GM03348 (cell line): ENCODE results near the gene CHAT.
A peak's percentile ranks its signal among the peaks of the same experiment; 100 is the strongest.

Source experiments
- DNase-seq: peaks from one replicate; pipeline ENCODE4 v3.0.0; 2012; ENCODE audit warnings: low spot score

Gene CHAT

DNA sequence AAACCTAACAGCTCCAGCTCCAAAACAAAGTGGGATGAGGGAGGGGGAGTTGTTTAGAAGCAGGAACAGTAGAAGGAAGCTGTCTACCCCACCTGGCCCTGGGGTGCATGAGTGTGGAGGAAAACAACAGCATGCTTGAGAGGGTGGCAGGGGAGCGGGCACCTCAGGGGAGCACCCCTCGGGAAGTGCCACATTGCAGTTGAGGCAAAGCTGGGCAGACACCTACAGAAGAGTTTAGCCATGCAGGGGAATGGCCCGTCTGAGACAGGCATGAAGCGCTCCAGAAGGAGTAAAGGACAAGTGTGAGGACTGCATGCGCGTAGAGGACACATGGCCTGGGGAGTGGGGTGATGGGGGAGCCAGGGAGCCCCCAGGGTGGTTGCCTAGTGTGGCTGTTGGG, 18.1 kb downstream of the CHAT start:
- DNase-seq: no peak

DNA sequence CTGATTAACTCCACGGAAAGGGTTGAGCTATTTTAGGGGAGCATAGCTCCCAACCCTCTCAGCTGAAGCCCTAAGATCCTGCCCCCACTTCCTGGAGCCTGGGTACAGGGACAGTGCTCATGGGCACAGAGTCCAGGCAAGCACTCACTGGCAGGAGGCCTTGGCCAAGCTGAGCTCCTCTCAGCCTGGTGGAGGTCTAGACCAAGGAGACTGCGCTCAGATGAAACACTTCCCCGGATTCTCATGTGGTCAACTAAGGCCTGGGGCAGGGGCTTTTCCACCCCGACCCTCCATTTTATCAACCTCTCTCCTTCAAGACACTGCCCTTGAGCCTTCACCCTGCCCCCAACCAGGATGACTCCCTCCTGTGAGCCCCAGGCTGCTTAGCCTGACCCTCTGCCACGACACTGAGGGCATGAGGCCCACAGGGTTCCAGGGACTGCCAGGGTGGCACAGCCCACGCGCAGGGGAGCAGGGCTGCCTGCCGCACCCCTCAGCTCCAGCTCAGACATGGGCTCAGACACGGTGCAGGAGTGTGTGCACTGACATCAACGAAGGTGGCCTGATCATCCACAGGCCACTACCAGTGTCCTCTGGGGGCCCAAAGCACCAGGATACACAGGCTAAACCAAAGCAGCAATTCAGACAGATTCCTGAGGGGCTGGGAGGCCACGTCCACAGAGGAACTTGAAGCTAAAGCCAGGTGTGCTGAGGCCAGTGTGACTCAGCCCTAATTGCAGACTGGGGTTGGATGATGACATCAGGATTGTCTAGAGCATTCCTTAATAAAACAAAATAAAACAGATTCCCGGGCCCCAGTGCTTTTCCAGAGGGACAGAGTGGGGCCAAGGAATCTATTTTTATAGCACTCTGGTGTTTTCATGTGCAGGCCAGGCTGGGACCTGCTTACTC, 18.8 kb downstream of the CHAT start:
- no peak for DNase-seq

DNA sequence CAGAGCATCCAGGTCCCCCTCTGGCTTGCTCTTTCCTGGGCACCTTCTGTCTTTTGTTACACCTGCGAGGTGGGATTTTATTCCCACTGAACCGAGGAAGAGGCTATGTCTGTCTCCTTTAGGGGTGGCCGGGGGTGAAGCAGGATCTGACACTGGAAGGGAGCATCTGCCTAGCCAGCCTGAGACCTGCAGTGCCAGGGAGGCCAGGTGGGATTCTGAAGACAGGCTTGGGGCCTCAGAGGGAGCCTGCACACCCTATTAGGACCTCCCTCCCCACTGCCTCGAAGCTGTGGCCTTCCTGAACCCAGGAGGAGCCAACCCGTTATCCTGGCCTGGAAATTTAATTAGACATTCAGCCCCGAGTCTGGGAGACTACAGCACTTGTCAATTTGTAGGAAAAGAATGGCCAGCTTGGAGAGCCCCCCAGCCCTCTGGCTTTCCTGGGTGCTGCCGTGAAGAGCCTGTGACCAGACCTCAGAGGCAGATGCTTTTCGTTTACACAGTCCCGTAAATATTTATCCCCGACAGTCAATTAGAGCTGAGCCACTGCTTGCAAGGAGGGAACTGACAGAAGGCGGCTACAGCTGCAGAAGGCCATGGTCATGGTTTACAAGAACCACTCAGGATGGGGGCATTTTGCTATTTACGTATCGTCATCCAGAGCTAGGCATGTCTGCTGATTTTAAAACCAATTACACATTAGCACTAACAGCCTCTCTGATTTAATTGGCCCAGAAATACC, 19.7 kb downstream of the CHAT start:
- DNase-seq: no peak

DNA sequence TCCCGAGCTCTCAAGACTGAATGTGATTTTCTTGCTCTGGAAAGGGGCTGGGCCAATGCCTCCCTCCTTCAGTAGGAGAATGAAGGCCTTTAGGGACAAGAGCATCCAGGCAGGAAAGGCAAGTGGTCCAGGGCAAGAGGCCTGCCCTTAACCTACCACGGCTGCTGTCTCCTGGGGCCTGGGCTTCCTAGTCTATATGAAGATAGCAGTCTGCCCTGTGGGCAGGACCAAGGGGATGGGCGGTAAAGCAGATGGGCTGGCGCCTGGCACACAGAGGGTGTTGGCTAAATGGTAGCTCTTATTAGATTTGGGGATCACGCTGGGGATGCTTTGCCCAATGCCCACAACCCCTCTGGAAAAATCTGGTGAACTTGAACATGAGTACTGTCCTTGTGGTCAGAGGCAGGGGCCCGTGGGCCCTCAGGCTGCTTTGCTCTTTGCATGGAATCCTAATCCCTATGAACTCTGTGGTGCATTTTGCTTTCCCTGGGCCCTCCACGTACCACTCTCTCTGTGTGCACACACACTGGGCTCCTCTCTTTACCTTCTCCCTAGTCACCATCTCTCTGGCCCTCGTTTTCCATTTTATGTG, 20.3 kb downstream of the CHAT start:
- no peak for DNase-seq

DNA sequence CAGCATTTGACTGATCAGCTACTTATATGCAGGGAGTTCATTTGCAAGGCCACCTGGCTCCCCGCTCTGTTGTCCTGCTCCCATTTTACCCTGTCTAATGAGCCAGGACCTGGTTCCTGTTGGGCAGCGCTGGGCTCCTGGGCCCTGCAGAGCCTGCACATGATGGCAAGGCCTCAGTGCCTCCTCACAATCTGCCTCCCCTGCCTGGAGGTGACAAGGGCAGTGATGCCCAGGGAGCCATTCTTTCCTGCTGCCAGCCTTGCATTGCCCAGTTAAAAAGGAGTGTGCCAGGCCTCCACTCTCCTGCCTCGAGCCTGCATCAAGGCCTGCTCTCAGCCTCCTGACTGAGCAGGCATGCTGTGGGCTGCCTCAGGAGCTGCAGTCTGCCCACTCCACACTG, 28.5 kb downstream of the CHAT start:
- DNase-seq: no peak

DNA sequence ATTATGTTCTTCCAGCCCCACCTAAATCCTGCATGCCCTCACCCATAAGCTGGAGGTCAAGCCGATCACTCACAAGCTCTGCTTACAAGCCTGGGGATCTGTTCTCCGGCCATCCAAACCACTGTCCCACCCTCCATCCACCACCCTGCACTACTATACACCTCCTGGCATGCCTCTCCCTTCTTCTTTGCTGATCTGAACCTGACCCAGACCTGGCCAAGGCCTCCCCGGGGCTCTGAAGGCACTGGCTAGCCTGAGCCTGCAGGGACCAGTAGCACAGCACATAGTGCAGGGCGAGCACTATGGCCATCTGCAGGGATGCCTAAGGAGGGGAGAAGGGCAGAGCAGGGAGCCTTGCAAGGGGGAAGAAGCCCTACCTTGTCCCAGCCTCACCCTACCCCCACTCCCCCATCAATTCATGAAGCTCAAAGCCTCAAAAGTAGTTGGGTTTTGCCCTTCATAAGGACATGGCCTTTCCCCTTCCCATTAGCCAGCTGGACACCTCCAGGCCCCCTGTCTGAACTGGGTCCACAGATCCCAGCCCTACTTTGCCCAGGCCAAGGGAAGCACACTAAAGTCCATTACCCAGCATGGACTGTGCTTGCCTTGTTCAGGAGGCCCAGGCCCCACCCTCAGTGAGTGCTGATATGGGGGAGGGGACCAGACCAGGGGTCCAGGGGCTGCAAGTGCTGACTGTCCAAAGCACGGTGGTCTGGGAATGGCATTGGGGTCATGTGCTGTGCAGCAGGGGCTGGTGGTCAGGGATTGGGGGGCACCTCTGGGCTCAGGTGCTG, 29.6 kb downstream of the CHAT start:
- DNase-seq: no peak

DNA sequence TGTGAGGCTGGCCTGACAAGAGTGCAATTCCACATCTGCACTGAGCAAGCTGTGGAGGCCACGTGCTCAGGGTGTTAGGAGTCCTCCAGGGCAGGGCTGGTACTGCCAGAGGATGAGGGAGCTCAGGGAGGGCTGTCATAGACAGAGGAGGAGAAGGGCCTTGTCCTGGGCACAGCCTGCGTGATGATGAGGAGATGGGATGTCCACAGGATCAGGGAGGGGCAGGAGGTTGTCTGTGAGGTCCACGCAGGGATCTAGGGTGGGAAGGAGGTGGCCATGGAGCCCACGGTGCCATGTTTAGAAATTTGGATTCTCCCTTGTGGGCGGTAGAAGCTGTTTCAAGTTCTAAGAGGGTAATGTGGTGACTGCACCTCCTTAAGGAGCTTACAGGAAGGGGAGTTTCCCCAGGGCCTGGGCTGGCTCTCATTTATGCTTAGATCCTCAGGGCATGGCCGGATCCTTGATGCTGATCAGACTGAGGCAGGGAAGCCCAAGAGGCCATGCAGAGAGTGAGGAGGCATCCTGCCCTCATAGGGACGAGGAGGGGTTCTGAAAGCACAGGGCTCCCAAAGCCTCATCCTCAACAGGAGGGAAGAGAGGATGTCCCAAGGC, 30.3 kb downstream of the CHAT start:
- no peak for DNase-seq

DNA sequence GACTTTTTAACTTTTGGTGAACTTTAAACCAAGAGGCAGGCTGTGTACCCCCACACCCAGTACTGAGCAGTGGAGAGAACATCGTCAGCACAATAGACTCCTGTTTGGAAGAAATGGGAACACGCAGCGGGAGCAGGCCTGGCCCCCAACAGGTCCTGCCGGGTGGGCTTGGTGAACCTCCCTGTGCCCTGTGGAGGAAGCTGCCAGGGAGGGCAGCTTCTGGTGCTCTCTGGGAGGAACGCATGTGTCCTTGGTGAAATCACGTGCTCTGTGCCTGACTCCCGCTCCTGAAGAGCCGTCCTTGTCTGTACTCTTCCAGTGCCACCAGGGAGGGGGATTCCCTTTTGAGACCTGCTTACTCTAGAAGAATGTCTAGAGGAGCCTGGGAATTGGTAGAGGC, 31.6 kb downstream of the CHAT start:
- no peak for DNase-seq

DNA sequence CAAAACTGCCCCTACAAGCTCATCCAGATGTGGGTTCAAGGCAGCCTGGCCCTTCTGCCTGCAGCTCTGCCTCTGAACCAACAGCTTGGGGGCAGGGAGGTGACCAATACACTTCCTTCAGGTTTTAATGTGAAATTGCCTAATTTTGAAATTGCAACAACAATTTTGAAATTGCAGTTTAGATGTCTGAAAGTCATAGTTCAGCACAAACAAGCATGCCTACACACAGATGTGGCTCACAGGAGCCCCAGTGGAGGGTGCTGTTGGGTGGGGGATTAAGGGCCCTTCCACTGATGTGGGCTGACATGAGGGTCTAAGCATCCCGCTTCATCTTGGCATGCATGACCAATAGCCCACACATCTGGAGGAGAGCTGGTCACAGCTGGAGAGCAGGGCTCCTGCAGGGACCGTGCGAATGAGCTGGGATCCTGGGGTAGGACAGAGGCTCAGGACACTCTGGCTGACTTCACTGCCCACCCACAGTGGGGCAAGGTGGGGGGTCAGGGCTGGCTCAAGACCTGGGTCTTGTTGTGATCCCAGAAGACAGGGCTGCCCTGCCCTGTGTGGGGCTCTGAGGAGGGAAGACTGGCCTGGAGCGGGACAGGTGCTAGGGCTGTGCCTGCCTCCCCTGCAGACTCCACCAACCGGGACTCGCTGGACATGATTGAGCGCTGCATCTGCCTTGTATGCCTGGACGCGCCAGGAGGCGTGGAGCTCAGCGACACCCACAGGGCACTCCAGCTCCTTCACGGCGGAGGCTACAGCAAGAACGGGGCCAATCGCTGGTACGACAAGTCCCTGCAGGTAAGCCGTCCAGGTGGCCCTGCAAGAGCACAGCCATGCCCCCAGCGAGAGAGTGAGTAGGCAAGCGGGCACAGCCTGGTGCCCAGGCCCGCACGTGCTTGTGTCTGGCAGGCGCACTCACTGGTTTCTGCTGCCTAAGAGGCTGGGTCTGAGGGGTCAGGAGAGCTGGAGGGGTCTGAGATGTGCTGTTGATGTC, 32.3 kb downstream of the CHAT start:
- no peak for DNase-seq

DNA sequence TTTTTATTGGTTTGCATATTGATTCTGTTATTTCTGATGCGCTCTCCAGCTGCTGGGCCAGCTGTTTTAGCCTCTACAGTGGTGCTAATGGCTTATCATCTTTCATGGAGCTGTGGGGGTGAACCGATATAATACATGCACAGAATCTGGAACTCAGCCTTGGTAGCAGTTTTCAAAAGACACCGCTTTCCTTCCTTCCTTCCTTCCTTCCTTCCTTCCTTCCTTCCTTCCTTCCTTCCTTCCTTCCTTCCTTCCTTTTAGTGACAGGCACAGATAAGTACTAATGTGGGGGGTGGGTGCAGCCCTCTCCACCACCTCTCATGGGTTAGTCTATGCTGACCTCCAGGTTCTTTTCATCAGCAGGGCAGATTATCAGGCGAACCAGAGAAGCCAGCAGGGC, 33.7 kb downstream of the CHAT start:
- no peak for DNase-seq

DNA sequence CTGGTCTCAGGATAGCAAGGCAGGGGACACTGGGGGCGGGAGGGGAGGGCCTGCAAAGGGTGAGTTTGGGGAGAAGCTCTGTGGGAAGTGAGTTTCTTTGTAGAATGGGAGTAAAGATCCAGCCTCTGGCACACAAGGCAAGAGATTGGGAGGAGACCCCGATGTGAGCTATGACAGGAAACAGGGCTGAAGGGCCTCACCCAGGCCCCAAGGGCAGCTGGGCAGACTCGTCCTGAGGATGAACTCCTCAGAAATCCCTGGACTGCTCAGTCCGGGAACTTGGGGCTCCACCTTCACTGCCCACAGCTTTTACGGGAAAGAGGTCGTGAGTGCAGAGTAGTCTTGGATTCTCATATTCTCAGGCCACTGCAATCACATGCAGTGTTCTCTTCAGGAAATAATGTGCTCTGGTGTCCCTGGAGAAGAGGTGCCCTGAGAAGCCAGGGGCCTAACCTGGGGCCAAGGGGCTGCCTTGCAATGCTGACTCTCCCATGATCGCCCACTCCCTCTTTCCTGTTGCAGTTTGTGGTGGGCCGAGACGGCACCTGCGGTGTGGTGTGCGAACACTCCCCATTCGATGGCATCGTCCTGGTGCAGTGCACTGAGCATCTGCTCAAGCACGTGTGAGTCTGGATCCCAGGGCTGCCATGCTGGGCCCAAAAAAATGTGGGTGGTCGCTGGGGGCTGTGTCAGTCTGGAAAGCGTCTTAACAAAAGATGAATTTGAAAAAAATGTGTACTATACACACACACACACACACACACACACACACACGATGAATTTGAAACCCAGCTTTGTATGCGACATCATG, 34.4 kb downstream of the CHAT start:
- no peak for DNase-seq

DNA sequence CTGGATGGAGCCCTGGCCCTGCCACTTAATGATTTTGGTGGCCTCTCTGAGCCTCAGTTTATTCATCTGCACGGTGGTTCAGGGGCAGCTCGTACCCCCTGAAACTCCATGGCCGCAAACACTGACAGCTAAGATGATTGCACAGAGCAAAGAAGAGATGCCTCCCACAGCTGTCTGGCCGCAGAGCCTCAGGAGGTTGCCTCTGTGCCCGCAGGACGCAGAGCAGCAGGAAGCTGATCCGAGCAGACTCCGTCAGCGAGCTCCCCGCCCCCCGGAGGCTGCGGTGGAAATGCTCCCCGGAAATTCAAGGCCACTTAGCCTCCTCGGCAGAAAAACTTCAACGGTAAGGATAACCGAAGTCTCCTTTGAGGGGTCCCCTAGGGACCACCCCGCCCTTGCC, 35.5 kb downstream of the CHAT start:
- peak; percentile 40 for DNase-seq

DNA sequence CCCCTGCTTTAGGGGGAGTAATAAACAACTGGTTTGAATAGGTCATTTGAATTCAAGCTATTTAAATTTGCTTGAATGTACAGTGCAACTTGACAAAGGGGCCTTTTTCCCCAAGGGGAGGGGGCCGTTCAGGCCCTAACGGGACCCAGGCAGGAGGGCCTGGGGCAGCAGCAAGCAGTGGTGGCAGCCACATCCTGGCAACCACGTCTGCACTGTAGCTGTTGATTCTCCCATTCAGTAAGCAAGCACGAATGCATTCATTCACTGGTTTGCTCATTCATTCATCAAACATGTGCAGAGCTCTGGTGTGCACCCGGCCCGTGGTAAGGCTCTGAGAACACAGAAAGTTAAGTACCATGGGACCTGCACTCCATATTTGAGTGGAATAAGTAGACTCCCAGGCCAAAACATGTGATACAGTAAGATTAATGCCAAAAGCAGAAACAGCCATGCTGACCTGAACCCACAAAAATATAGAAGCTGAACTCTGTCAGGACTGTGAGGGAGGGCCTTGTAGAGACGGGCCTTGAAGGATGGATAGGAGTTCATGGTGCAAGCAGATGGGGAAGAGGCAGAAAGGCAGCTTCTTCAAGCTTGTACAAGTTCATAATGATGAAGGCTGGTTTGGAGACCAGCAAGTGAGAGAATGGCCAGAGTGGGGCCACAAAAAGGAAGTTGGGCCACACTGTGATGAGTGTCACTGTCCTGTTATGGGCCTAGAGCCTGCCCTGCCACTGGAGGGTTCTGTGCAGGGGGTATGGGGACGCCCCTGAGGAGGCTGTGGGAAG, 36.3 kb downstream of the CHAT start:
- DNase-seq: no peak

DNA sequence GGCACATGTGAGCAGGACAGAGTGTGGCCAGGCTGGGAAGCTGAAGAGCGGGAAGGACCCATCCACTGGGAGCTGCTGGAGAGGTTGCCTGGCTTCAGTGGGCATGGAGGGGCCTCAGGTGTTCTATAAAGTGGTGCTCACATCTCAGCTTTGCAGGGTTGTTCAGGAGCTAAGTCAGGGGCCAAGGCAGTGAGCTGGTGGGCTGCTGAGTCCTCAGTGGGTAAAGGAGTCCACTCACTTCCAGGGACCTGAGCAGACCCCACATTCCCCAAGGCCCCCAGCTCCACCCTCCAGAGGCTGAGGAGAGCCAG, 36.8 kb downstream of the CHAT start:
- DNase-seq: no peak

DNA sequence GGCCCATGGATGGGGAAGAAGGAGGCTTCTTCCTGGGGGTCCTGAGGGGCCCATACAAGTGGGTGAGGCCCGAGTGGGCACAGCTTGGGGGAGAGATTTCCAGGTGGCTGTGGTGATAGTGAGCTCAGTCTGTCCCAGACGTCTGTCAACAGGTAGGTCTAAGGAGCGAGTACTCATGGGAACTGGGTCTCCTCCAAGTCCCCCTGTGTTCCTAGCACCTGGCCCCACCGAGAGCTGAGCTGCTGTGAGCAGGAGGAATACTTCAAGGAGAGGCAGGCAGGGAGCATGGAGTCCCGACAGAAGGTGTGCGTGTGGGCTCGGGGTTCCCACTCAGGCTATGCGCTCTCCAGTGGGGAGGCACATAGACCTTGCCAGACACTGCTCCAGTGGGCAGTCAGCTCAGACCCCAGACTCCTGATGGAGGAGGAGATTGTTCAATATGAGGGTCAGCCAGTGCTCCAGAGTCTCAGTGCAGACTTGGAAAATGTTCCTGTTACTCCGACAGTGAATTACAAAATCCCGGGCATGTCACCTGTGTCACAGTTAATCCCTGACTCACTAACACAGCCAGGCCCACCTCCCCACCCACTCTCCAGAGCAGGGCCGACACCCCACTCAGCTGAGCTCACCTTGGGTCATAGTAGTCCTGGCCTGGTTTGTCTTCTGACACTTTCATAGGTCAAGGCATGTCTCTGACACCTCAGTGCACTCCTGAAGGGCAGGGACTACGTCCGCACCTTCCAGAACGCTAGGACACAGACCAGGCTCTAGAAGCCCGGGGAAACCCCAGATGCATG, 37.4 kb downstream of the CHAT start:
- DNase-seq: no peak

DNA sequence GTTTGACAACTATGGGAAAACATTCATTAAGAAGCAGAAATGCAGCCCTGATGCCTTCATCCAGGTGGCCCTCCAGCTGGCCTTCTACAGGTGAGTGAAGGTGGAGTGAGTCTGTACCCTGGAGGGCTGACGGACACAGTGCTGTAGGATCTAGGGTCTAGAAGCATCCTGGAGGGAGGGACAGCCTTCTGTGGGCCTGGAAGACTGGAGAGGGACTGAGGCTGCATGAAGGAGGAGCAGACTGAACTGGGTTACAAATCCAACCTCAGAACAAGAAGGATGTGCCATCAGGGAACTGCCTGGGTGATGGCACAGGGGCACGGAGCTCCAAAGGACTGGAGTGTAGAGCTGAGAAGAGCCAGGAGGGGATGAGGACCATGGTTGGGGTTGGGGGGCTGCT, 38.1 kb downstream of the CHAT start:
- no peak for DNase-seq

DNA sequence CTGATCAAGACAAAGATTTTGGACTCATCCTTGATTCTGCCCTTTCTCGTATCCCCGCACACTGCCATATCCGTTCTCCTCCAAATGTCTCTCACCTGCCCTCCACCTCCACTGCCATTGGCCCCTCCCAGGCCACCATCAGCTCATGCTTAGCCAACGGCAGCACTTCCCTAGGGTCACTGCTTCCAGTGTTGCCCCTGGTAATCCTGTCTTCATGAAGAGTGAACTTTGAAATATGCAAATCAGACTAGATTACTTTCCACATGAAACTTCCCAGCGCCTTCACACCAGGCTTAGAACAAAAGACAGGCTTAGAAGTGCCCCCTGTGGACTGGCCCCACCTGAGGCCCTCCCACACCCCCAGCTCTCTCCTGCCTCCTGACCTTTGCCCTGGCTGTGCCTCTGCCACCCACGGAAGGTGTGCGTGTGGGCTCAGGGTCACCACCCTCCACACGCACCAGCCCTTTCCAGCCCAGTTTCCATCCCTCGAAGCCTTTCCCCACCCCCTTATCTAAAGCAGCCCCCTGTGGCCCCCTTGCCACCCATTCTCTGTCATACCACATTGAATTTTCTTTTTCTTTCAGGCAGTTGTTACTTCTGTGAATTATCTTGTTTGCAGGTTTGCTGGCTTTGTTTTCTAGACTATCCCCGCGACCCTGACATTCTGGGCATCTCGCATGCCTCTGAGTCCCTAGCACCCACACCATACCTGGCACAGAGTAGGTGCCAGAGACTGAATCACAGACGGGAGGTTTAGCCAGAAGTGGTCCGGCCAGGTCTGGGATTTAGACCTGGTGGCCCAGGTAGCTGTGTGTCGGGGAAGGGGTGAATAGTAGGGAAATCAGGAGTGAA, 38.8 kb downstream of the CHAT start:
- DNase-seq: no peak
